Immature natural killer cell (primary cell): ENCODE data around the gene C2orf76. TPM values are rescaled to one million over a fixed set of nuclear protein-coding genes. Genes with fewer than 3 reads are reported as not detected.

Experiments used
- DNase-seq, 3 donors: peaks; one replicate each; pipeline ENCODE4 v3.0.0; 2022; ENCODE audit warnings: mixed read lengths in 1 of 3
- H3K27ac Mint-ChIP-seq, 6 donors: one replicate each; pipeline ENCODE4 v1.8.0; 2020; ENCODE audit warnings: mixed read lengths in 6 of 6, mild to moderate bottlenecking in 5 of 6, inconsistent platforms in 4 of 6, moderate library complexity in 3 of 6
- H3K27me3 Mint-ChIP-seq, 3 donors: one replicate each; pipeline ENCODE4 v1.8.0; 2020 to 2021; ENCODE audit warnings: low read depth in 3 of 3, mild to moderate bottlenecking in 3 of 3, mixed read lengths in 3 of 3, moderate library complexity in 3 of 3, inconsistent platforms in 1 of 3
- H3K36me3 Mint-ChIP-seq, 3 donors: one replicate each; pipeline ENCODE4 v1.8.0; 2020; ENCODE audit warnings: mixed read lengths in 3 of 3, inconsistent platforms in 2 of 3, mild to moderate bottlenecking in 2 of 3
- H3K4me1 Mint-ChIP-seq, 2 donors: one replicate each; pipeline ENCODE4 v1.8.0; 2020; ENCODE audit warnings: inconsistent platforms in 2 of 2, mild to moderate bottlenecking in 2 of 2, mixed read lengths in 2 of 2, moderate library complexity in 1 of 2
- H3K4me3 Mint-ChIP-seq, 5 donors: one replicate each; pipeline ENCODE4 v1.8.0; 2020; ENCODE audit warnings: mild to moderate bottlenecking in 5 of 5, mixed read lengths in 5 of 5, inconsistent platforms in 3 of 5, moderate library complexity in 3 of 5
- H3K9me3 Mint-ChIP-seq, 6 donors: one replicate each; pipeline ENCODE4 v1.8.0; 2020; ENCODE audit warnings: mild to moderate bottlenecking in 6 of 6, mixed read lengths in 6 of 6, inconsistent platforms in 4 of 6, moderate library complexity in 3 of 6
- polyA plus RNA-seq, 3 donors: library from polyadenylated mRNA; unstranded; fragments of 300-500 nt; fragmentation: Illumina TruSeq; gene quantifications; one replicate each; pipeline ENCODE4 v1.2.3, GENCODE V29; 2021

Gene C2orf76
- polyA plus RNA-seq, 3 donors from 2014 or later: 33.2 to 49.3 (median 47.5) TPM

DNA sequence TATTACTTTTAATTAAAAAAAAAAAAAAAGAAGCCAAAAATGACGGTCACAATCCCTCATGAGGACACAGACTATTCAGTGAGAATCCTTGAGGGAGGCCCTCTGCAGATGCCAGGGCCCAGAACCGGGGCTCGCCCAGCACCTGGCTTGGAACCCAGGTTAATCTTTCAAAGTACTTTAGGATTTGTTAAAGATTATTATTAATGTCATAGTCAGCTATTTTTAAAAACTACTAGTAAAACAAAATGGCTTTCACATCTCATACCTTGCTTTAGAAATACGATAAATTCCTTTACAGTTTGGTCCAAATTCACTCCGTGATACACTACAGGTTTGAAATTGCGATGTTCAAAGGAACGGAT, 27.1 kb downstream of the C2orf76 start:
- H3K36me3 Mint-ChIP-seq: peaks cover 7 to 21% (median 12%) of the 10 kb centered on the region in 3 donors
- H3K9me3 Mint-ChIP-seq: no peaks in the 10 kb centered on the region
- peak overlapping the region; percentile 88 to 95 (median 90) for H3K27ac Mint-ChIP-seq
- peaks cover 31 to 40% of the 10 kb centered on the region in 2 donors for H3K4me1 Mint-ChIP-seq
- peak overlapping the region in 4 of 5 donors; percentile 12 to 62 (median 50) for H3K4me3 Mint-ChIP-seq
- H3K27me3 Mint-ChIP-seq: peaks cover 0 to 2% (median 0%) of the 10 kb centered on the region in 3 donors
- no peak for DNase-seq

DNA sequence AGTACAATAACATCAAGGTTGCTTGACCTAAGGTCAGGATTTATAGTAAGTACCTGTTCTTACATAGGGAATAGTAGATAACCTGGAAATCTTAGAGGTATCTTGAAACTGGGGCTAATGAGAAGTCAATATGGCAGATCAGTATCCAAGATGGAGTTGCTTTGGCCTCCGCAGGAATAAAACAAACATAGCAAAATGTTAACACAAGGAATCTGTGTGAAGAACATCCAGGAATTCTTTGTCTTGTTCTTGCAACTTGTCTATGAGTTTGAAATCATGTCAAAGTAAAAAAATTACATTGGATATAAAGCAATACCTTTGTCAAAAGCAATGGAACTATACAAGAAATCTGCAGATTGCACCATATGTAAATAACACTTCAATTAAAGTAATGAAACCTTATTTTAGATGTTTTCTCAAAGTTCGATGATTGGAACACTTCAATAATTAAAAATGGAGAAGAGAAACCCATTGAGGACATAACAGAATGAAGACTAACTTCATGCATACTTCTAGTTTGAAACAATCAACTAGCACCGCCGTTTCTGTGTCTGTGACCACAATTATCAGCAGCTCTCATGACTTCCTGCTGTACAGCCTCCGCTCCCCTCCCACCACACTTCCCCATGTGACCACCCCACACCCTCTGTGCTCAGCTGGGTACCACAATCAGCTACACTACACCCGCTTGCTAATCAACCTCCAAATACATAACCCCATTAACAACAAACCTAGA, 27.6 kb downstream of the C2orf76 start:
- H3K27me3 Mint-ChIP-seq: peaks cover 0 to 3% (median 0%) of the 10 kb centered on the region in 3 donors
- H3K4me1 Mint-ChIP-seq: peaks cover 31 to 40% of the 10 kb centered on the region in 2 donors
- peak; percentile 75 to 78 (median 75) for DNase-seq
- peak overlapping the region; percentile 88 to 95 (median 90) for H3K27ac Mint-ChIP-seq
- peaks cover 8 to 23% (median 14%) of the 10 kb centered on the region in 3 donors for H3K36me3 Mint-ChIP-seq
- peak overlapping the region; percentile 12 to 62 (median 39) for H3K4me3 Mint-ChIP-seq
- no peaks in the 10 kb centered on the region for H3K9me3 Mint-ChIP-seq

GRCh38 chr2:119338272-119338671, 28.4 kb downstream of the C2orf76 start:
- Mint-ChIP-seq H3K27ac (peak overlapping the region; percentile 88 to 95 (median 90)), H3K27me3 (peaks cover 0 to 3% (median 0%) of the 10 kb centered on the region in 3 donors), H3K36me3 (peaks cover 13 to 30% (median 21%) of the 10 kb centered on the region in 3 donors), H3K9me3 (no peaks in the 10 kb centered on the region), H3K4me3 (peak overlapping the region; percentile 12 to 62 (median 39)), H3K4me1 (peaks cover 31 to 40% of the 10 kb centered on the region in 2 donors)
- DNase-seq: no peak

GRCh38 chr2:119337749-119338148, 28.9 kb downstream of the C2orf76 start:
- Mint-ChIP-seq H3K27me3 (peaks cover 0 to 3% (median 0%) of the 10 kb centered on the region in 3 donors), H3K4me3 (peak overlapping the region in 1 of 5 donors; percentile 61)

DNA sequence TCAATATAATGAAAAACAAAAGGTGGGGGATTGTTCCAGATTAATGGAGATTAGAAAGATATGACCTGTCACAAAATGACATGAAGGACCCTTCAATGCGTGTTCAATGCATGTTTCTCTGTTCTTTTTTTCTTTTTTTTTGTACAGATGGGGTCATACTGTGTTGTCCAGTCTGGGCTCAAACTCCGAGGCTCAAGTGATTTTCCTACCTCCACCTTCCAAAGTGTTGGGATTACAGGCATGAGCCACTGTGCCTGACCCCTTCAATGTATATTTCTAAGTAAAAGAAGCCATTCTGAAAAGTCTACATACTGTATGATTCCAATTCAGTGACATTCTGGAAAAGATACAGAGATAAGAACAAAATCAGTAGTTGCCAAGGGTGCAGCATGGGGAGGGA, 32.8 kb downstream of the C2orf76 start:
- peaks cover 15 to 17% of the 10 kb centered on the region in 2 donors for H3K4me1 Mint-ChIP-seq
- H3K4me3 Mint-ChIP-seq: no peak overlapping the region
- peak overlapping the region in 1 of 6 donors; percentile 59 for H3K27ac Mint-ChIP-seq
- H3K27me3 Mint-ChIP-seq: peaks cover 0 to 5% (median 3%) of the 10 kb centered on the region in 3 donors
- peaks cover 16 to 50% (median 33%) of the 10 kb centered on the region in 3 donors for H3K36me3 Mint-ChIP-seq
- DNase-seq: no peak
- H3K9me3 Mint-ChIP-seq: no peaks in the 10 kb centered on the region

More at GRCh38 chr2:119337749-119338148, 28.9 kb downstream of the C2orf76 start:
- DNase-seq: no peak
- peak overlapping the region; percentile 88 to 95 (median 90) for H3K27ac Mint-ChIP-seq
- H3K4me1 Mint-ChIP-seq: peaks cover 31 to 40% of the 10 kb centered on the region in 2 donors
- H3K9me3 Mint-ChIP-seq: no peaks in the 10 kb centered on the region
- peaks cover 13 to 35% (median 21%) of the 10 kb centered on the region in 3 donors for H3K36me3 Mint-ChIP-seq

DNA sequence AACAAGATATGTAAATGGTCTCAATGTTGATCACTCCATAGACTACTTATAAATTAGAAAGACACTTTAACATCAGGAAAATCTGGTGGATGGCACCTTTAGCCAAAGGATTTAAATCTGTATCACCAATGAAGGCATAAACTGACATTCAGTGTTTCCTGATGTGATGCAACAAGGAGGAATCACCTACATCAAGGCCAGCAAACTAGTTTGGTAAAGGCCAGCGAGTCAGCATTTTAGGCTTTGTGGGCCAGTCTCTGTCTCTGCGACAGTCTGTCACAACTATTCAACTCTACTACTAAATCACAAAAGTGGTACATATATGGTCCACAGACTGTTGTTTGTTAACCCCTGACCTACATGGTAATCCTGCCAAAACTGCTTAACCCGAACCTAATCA, 33.3 kb downstream of the C2orf76 start:
- Mint-ChIP-seq H3K9me3 (no peaks in the 10 kb centered on the region), H3K4me1 (peaks cover 10 to 12% of the 10 kb centered on the region in 2 donors), H3K27ac (no peak overlapping the region), H3K27me3 (peaks cover 0 to 5% (median 3%) of the 10 kb centered on the region in 3 donors), H3K4me3 (no peak overlapping the region), H3K36me3 (peaks cover 16 to 50% (median 33%) of the 10 kb centered on the region in 3 donors)
- DNase-seq: no peak

GRCh38 chr2:119332953-119333352, 33.7 kb downstream of the C2orf76 start:
- no peak for DNase-seq
- peaks cover 6 to 8% of the 10 kb centered on the region in 2 donors for H3K4me1 Mint-ChIP-seq
- peaks cover 0 to 5% (median 3%) of the 10 kb centered on the region in 3 donors for H3K27me3 Mint-ChIP-seq
- no peak overlapping the region for H3K27ac Mint-ChIP-seq
- H3K36me3 Mint-ChIP-seq: peaks cover 16 to 50% (median 33%) of the 10 kb centered on the region in 3 donors
- H3K4me3 Mint-ChIP-seq: no peak overlapping the region
- H3K9me3 Mint-ChIP-seq: no peaks in the 10 kb centered on the region

DNA sequence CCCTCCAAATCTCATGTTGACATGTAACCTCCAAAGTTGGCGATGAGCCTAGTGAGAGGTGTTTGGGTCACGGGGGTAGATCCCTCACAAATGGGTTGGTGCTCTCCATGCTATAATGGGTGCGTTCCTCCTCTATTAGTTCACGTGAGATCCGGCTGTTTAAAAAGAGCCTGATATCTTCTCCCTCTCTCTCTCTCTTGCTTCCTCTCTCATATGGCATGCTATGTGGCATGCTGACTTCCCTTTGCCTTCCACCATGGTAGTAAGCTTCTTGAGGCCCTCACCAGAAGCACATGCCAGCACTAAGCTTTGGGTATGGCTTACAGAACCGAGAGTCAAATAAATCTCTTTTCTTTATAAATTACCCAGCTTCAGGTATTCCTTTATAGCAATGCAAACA, 39.2 kb downstream of the C2orf76 start:
- Mint-ChIP-seq H3K36me3 (peaks cover 3 to 16% (median 16%) of the 10 kb centered on the region in 3 donors), H3K4me1 (no peaks in the 10 kb centered on the region), H3K27ac (no peak overlapping the region), H3K9me3 (no peaks in the 10 kb centered on the region), H3K4me3 (no peak overlapping the region), H3K27me3 (peaks cover 0 to 3% (median 2%) of the 10 kb centered on the region in 3 donors)
- DNase-seq: no peak

GRCh38 chr2:119326938-119327337, 39.7 kb downstream of the C2orf76 start:
- Mint-ChIP-seq H3K27ac (no peak overlapping the region), H3K9me3 (no peaks in the 10 kb centered on the region), H3K4me3 (no peak overlapping the region), H3K27me3 (peaks cover 0 to 3% (median 2%) of the 10 kb centered on the region in 3 donors), H3K4me1 (no peaks in the 10 kb centered on the region), H3K36me3 (peaks cover 3 to 16% (median 16%) of the 10 kb centered on the region in 3 donors)
- no peak for DNase-seq

GRCh38 chr2:119324685-119325270, 41.9 kb downstream of the C2orf76 start:
- DNase-seq: no peak
- H3K27ac Mint-ChIP-seq: no peak overlapping the region
- no peaks in the 10 kb centered on the region for H3K9me3 Mint-ChIP-seq
- H3K27me3 Mint-ChIP-seq: peaks cover 0 to 2% (median 0%) of the 10 kb centered on the region in 3 donors
- H3K4me1 Mint-ChIP-seq: no peaks in the 10 kb centered on the region
- H3K4me3 Mint-ChIP-seq: no peak overlapping the region
- peaks cover 0 to under 1% (median 0%) of the 10 kb centered on the region in 3 donors for H3K36me3 Mint-ChIP-seq

- peak overlapping the region in 1 of 6 donors; percentile 24 for H3K27ac Mint-ChIP-seq
- no peaks in the 10 kb centered on the region for H3K4me1 Mint-ChIP-seq
- H3K36me3 Mint-ChIP-seq: no peaks in the 10 kb centered on the region
- no peak overlapping the region for H3K4me3 Mint-ChIP-seq
- H3K9me3 Mint-ChIP-seq: no peaks in the 10 kb centered on the region
- no peak for DNase-seq
- no peaks in the 10 kb centered on the region for H3K27me3 Mint-ChIP-seq
Observed at GRCh38 chr2:119323459-119323858, 43.2 kb downstream of the C2orf76 start.

DNA sequence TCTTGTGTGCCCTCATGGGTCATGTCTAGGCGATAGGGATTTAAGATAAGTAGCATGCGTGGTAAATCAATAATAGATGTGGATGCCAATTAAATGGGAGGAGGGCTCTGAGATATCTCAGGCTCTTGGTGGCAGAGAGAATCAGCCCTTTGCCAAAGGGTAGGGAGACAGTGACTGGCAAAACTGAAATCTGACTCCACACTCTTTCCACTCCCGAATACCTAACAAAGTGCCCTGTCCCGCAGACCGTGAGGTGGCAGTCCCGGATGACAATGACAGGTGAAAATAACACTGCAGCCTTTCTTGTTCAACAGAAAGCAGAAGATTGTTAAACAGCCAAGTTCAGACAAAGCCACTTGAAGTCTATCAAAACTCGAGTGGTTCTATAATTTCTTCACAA, 47.0 kb downstream of the C2orf76 start:
- no peak overlapping the region for H3K4me3 Mint-ChIP-seq
- no peak for DNase-seq
- H3K27me3 Mint-ChIP-seq: no peaks in the 10 kb centered on the region
- no peaks in the 10 kb centered on the region for H3K4me1 Mint-ChIP-seq
- H3K27ac Mint-ChIP-seq: peak overlapping the region in 1 of 6 donors; percentile 24
- no peaks in the 10 kb centered on the region for H3K9me3 Mint-ChIP-seq
- H3K36me3 Mint-ChIP-seq: peaks cover 0 to 9% (median 7%) of the 10 kb centered on the region in 3 donors

- Mint-ChIP-seq H3K9me3 (no peaks in the 10 kb centered on the region), H3K27ac (no peak overlapping the region), H3K4me3 (no peak overlapping the region), H3K36me3 (peaks cover 0 to 12% (median 9%) of the 10 kb centered on the region in 3 donors), H3K27me3 (no peaks in the 10 kb centered on the region), H3K4me1 (no peaks in the 10 kb centered on the region)
- DNase-seq: no peak
Observed at GRCh38 chr2:119317554-119317953, 49.1 kb downstream of the C2orf76 start.

GRCh38 chr2:119316066-119316465, 50.6 kb downstream of the C2orf76 start:
- Mint-ChIP-seq H3K27me3 (no peaks in the 10 kb centered on the region), H3K4me3 (no peak overlapping the region), H3K27ac (no peak overlapping the region), H3K9me3 (no peaks in the 10 kb centered on the region), H3K36me3 (peaks cover 5 to 13% (median 12%) of the 10 kb centered on the region in 3 donors), H3K4me1 (no peaks in the 10 kb centered on the region)
- no peak for DNase-seq
